DOHH2 (cell line): Measurements from ENCODE around the gene ZNF491.

Experiments used
- H3F3A ChIP-seq: fragments of 200-600 bp; sonication (generic), shearing (Covaris generic); 2 replicates; pipeline ENCODE4 v1.6.0; 2016; ENCODE audit warnings: antibody characterized with exemption, mild to moderate bottlenecking; ENCODE audit not compliant: control insufficient read depth, insufficient read depth
- H3K27ac ChIP-seq: fragments of 200-600 bp; sonication (generic); 2 replicates; pipeline ENCODE4 v1.5.1; 2014; ENCODE audit warnings: low read depth, mild to moderate bottlenecking, low read length, moderate library complexity
- H3K27me3 ChIP-seq: fragments of 200-600 bp; sonication (generic); 2 replicates; pipeline ENCODE4 v1.6.1; 2014; ENCODE audit warnings: mild to moderate bottlenecking, low read length, mixed read lengths; ENCODE audit not compliant: control insufficient read depth
- H3K36me3 ChIP-seq: fragments of 200-600 bp; sonication (generic); 2 replicates; pipeline ENCODE4 v1.6.1; 2014; ENCODE audit warnings: mild to moderate bottlenecking, low read length, moderate library complexity, mixed read lengths; ENCODE audit not compliant: control insufficient read depth
- H3K4me1 ChIP-seq: fragments of 200-600 bp; sonication (generic); 2 replicates; pipeline ENCODE4 v1.6.1; 2014; ENCODE audit warnings: mild to moderate bottlenecking, low read length, mixed read lengths; ENCODE audit not compliant: control insufficient read depth
- H3K4me2 ChIP-seq: fragments of 200-600 bp; sonication (generic); 2 replicates; pipeline ENCODE4 v1.6.0; 2014; ENCODE audit warnings: mild to moderate bottlenecking, low read length, moderate library complexity
- H3K4me3 ChIP-seq: fragments of 200-600 bp; sonication (generic); 2 replicates; pipeline ENCODE4 v1.5.1; 2014; ENCODE audit warnings: mild to moderate bottlenecking, low read length, mixed read lengths
- H3K79me2 ChIP-seq: fragments of 200-600 bp; sonication (generic); 2 replicates; pipeline ENCODE4 v1.6.1; 2014; ENCODE audit warnings: mild to moderate bottlenecking, low read length, mixed read lengths; ENCODE audit not compliant: control insufficient read depth
- H3K9me2 ChIP-seq: fragments of 200-600 bp; sonication (generic); replicated peaks from 2 replicates; pipeline ENCODE4 v1.6.1; 2014; ENCODE audit warnings: mild to moderate bottlenecking, low read length, mixed read lengths; ENCODE audit not compliant: control insufficient read depth
- H3K9me3 ChIP-seq: fragments of 200-600 bp; sonication (generic); 2 replicates; pipeline ENCODE4 v1.6.1; 2014; ENCODE audit warnings: antibody characterized with exemption, low read length, mixed read lengths; ENCODE audit not compliant: control insufficient read depth, insufficient read depth
- H4K20me1 ChIP-seq: fragments of 200-600 bp; sonication (generic); 2 replicates; pipeline ENCODE4 v1.6.0; 2014; ENCODE audit warnings: low read depth, mild to moderate bottlenecking, antibody characterized with exemption, low read length, moderate library complexity; ENCODE audit not compliant: control insufficient read depth, insufficient read depth
- EZH2phosphoT487 ChIP-seq: fragments of 200-600 bp; sonication (generic); IDR thresholded peaks from 2 replicates; pipeline ENCODE4 v1.6.1; 2017; ENCODE audit warnings: borderline replicate concordance, mild to moderate bottlenecking, antibody characterized with exemption, low read length, moderate library complexity, mixed read lengths
- TF ChIP-seq, protein P1 (sequence below): fragments of 200-600 bp; sonication (generic); IDR thresholded peaks from one replicate; pipeline ENCODE4 v1.5.1; 2014; ENCODE audit warnings: antibody characterized with exemption, mild to moderate bottlenecking, low read depth, low read length; ENCODE audit not compliant: poor library complexity, severe bottlenecking

The ZNF491 gene

DNA sequence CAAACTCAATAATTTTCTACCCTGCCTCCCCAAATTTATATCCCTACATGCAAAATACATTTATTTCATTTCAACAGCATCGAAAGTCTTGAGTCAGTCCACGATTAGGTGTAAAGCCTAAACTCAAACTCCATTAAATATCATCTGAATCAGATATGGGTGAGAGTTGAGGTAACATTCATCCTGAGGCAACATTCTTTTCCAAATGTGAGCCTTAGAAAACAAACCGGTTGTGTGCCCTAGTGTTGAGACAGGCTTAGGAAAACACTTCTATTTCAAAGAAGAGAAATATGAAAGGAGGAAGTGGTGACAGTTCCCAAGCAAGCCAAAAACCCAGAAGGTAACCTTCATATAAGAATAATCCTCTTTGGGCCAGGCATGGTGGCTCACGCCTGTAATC lies 43.7 kb upstream of the ZNF491 start:
- Histone ChIP-seq H3K4me3 (no peak overlapping the region), H4K20me1 (no peaks in the 10 kb centered on the region), H3K79me2 (no peaks in the 10 kb centered on the region), H3K9me3 (peaks cover 12% of the 10 kb centered on the region), H3F3A (no peaks in the 10 kb centered on the region), H3K4me1 (no peaks in the 10 kb centered on the region), H3K9me2 (no peaks in the 10 kb centered on the region), H3K27ac (no peak overlapping the region), H3K4me2 (no peak overlapping the region), H3K36me3 (no peaks in the 10 kb centered on the region), H3K27me3 (no peaks in the 10 kb centered on the region; the same call in 1 of the 2 replicates)
- TF ChIP-seq, protein P1, sequence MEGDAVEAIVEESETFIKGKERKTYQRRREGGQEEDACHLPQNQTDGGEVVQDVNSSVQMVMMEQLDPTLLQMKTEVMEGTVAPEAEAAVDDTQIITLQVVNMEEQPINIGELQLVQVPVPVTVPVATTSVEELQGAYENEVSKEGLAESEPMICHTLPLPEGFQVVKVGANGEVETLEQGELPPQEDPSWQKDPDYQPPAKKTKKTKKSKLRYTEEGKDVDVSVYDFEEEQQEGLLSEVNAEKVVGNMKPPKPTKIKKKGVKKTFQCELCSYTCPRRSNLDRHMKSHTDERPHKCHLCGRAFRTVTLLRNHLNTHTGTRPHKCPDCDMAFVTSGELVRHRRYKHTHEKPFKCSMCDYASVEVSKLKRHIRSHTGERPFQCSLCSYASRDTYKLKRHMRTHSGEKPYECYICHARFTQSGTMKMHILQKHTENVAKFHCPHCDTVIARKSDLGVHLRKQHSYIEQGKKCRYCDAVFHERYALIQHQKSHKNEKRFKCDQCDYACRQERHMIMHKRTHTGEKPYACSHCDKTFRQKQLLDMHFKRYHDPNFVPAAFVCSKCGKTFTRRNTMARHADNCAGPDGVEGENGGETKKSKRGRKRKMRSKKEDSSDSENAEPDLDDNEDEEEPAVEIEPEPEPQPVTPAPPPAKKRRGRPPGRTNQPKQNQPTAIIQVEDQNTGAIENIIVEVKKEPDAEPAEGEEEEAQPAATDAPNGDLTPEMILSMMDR: no peak
- no peak for TF ChIP-seq EZH2phosphoT487

DNA sequence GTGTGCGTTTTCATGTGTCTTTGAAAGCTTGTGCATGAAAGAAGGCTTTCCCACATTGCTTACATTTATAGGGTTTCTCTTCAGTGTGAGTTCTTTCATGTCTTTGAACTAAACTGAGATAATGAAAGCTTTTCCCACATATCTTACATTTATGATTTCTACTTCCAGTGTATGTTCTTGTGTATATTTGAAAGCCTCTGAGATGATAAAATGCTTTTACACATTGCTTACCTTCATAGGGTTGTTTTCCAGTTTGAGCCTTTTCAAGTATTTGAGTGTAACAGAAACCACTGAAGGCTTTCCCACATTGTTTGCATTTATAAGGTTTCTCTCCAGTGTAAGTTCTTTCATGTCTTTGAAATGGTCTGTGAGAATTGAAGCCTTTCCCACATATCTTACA lies 41.4 kb upstream of the ZNF491 start:
- TF ChIP-seq, protein P1: no peak
- no peak for TF ChIP-seq EZH2phosphoT487
- peaks cover 12% of the 10 kb centered on the region for H3K9me3 ChIP-seq
- H3K9me2 ChIP-seq: no peaks in the 10 kb centered on the region
- no peaks in the 10 kb centered on the region for H3K27me3 ChIP-seq
- H3K79me2 ChIP-seq: no peaks in the 10 kb centered on the region
- H3K36me3 ChIP-seq: no peaks in the 10 kb centered on the region
- no peaks in the 10 kb centered on the region for H3F3A ChIP-seq
- H4K20me1 ChIP-seq: no peaks in the 10 kb centered on the region
- H3K4me3 ChIP-seq: no peak overlapping the region
- H3K4me2 ChIP-seq: no peak overlapping the region
- no peaks in the 10 kb centered on the region for H3K4me1 ChIP-seq
- H3K27ac ChIP-seq: no peak overlapping the region

DNA sequence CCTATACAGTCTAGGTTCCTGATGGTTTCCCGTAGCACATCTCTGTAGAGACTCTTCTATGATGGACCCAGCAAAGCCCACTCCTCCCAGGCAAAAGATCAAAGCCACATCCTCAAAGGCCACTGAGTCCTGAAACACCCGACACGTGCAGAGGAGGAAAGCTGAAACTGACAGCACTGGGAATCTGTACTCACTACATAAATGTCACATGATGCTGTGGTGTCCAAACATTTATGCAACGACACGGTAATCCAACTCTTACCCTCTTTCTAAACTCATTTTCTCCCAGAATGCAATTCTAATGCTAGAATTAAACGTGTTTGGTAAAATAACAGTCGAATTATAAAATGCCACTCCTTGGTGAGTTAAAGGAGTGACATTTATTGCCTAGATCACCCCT lies 38.5 kb upstream of the ZNF491 start:
- Histone ChIP-seq H3K79me2 (no peaks in the 10 kb centered on the region), H3K9me2 (no peaks in the 10 kb centered on the region), H3F3A (no peaks in the 10 kb centered on the region), H3K4me2 (no peak overlapping the region), H3K9me3 (peaks cover 9% of the 10 kb centered on the region), H3K36me3 (no peaks in the 10 kb centered on the region), H3K4me3 (no peak overlapping the region), H3K27me3 (no peaks in the 10 kb centered on the region), H3K4me1 (no peaks in the 10 kb centered on the region), H4K20me1 (no peaks in the 10 kb centered on the region), H3K27ac (no peak overlapping the region)
- no peak for TF ChIP-seq EZH2phosphoT487
- TF ChIP-seq, protein P1: no peak

DNA sequence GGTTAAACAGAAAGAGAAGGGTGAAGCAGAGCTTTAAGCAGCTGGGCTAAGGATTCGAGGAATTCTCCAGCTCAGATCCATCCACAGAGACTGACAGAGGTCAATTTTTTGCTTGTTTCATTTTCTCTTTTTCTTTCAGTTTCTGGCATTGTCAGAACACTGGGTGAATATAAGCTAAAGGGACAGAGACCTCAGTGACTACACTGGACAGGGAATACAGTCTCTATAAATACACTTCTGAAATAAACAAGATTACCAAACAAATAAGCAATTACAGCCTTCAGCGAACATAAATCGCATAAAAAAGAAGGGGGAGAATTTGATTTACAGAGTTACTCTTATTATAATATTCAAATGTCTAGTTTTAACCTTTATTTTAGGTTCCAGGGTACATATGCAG lies 35.2 kb upstream of the ZNF491 start:
- TF ChIP-seq, protein P1: no peak
- TF ChIP-seq EZH2phosphoT487: no peak
- Histone ChIP-seq H3K9me2 (no peaks in the 10 kb centered on the region), H3K4me3 (no peak overlapping the region), H4K20me1 (no peaks in the 10 kb centered on the region), H3K9me3 (no peaks in the 10 kb centered on the region), H3K27me3 (no peaks in the 10 kb centered on the region), H3K36me3 (peaks cover 4% of the 10 kb centered on the region; the same call in 1 of the 2 replicates), H3K27ac (no peak overlapping the region), H3K4me1 (peaks cover 10% of the 10 kb centered on the region), H3F3A (0 out of 2 replicates have a peak, but pooled peaks cover 3% of the 10 kb centered on the region), H3K79me2 (peaks cover 12% of the 10 kb centered on the region), H3K4me2 (no peak overlapping the region)
